Measurements from ENCODE around the gene PHLDB2. TPM values are rescaled to one million over a fixed set of nuclear protein-coding genes. Genes with fewer than 3 reads are reported as not detected.
A peak's percentile ranks its signal among the peaks of the same experiment; 100 is the strongest.

PHLDB2 gene
- total and polyA plus RNA-seq, 2 of the 13 experiments (the other 11 are each of a cell fraction or from before 2014, with no cell fraction given), result 8.4 to 23.6 TPM

GRCh38 chr3:111872979-111873378 is 13.9 kb downstream of the PHLDB2 start:
- POLR2A ChIA-PET, result no interaction called here
- Histone ChIP-seq H3K27me3 (ENCODE audit: control insufficient read depth in 1 of 2, insufficient read depth in 2 of 2, low read length in 2 of 2) (no peaks in the 10 kb centered on the region), H3K4me2 (ENCODE audit: low read depth, low read length) (no peak overlapping the region)

GRCh38 chr3:111874177-111874820 is 15.2 kb downstream of the PHLDB2 start:
- Histone ChIP-seq H3K27me3 (ENCODE audit: control insufficient read depth in 1 of 2, insufficient read depth in 2 of 2, low read length in 2 of 2) (no peaks in the 10 kb centered on the region), H2AFZ (ENCODE audit: low read length) (no peak overlapping the region), H3K9ac (ENCODE audit: insufficient read depth, low read depth, low read length) (no peak overlapping the region), H4K20me1 (ENCODE audit: insufficient read depth, low read length) (no peaks in the 10 kb centered on the region), H3K27ac (ENCODE audit: extremely low read length, insufficient read depth, low read length) (no peak overlapping the region), H3K4me2 (ENCODE audit: low read depth, low read length) (no peak overlapping the region), H3K79me2 (ENCODE audit: insufficient read depth, low read length) (no peaks in the 10 kb centered on the region), H3K9me3 (ENCODE audit: low read length) (no peaks in the 10 kb centered on the region), H3K4me1 (ENCODE audit: insufficient read depth, low read length) (peaks cover 33% of the 10 kb centered on the region), H3K4me3 (replicated peaks in 1 of 3; ENCODE audit: insufficient read depth in 1 of 3, low read depth in 2 of 3, low read length in 3 of 3) (no peak overlapping the region), H3K36me3 (replicated peaks in 1 of 2; ENCODE audit: control insufficient read depth in 1 of 2, insufficient read depth in 2 of 2, low read length in 2 of 2) (0 out of 5 replicates have a peak, but pooled peaks cover 0 to 2% of the 10 kb centered on the region in 2 experiments)
- 98% methylated on average over 2 of the region's 2 CpGs for WGBS (ENCODE audit: low lambda C conversion rate)
- peak; percentile 27 for DNase-seq (ENCODE audit: low spot score)
- BruUV-seq (replicated peaks), result no TSS peak
- CTCF ChIA-PET (ENCODE audit: low intra/inter-chr PET ratio, low total read pairs), result no interaction called here
- no peak for FAIRE-seq
- intact Hi-C loops (cut with micrococcal nuclease; ENCODE audit: unreplicated experiment), result no loop called here
- ATAC-seq, result no peak
- in situ Hi-C loops (cut with HindIII; ENCODE audit: extremely low pct_ligation_motif_present, low pct_unique_long_range_greater_than_20kb), result no loop called here
- POLR2A ChIA-PET, result no interaction called here
- no peak for TF ChIP-seq ARID3A (IDR thresholded peaks at IDR 0.05; ENCODE audit: low read depth, low read length)
- no peak for TF ChIP-seq ZNF30 (CRISPR knock-in tag; IDR thresholded peaks at IDR 0.05)
- no peak for TF ChIP-seq ZNF687 (CRISPR knock-in tag; IDR thresholded peaks at IDR 0.05)
- TF ChIP-seq ISL2 (CRISPR knock-in tag; IDR thresholded peaks at IDR 0.05), result no peak
- no peak for TF ChIP-seq ZMYM3 (CRISPR knock-in tag; IDR thresholded peaks at IDR 0.05)
- no peak for TF ChIP-seq ZNF550 (CRISPR knock-in tag; IDR thresholded peaks at IDR 0.05; ENCODE audit: borderline replicate concordance)
- no peak for TF ChIP-seq ZNF234 (CRISPR knock-in tag; conservative IDR thresholded peaks at IDR 0.05)
- TF ChIP-seq NFIC (IDR thresholded peaks at IDR 0.05; ENCODE audit: low read length), result no peak

More at GRCh38 chr3:111872979-111873378, 13.9 kb downstream of the PHLDB2 start:
- intact Hi-C loops (cut with micrococcal nuclease; ENCODE audit: unreplicated experiment) (no loop called here), in situ Hi-C loops (cut with HindIII; ENCODE audit: extremely low pct_ligation_motif_present, low pct_unique_long_range_greater_than_20kb) (no loop called here)
- Histone ChIP-seq H3K4me3 (replicated peaks in 1 of 3; ENCODE audit: insufficient read depth in 1 of 3, low read depth in 2 of 3, low read length in 3 of 3) (no peak overlapping the region), H4K20me1 (ENCODE audit: insufficient read depth, low read length) (no peaks in the 10 kb centered on the region), H3K36me3 (replicated peaks in 1 of 2; ENCODE audit: control insufficient read depth in 1 of 2, insufficient read depth in 2 of 2, low read length in 2 of 2) (0 out of 5 replicates have a peak, but pooled peaks cover 0 to 2% of the 10 kb centered on the region in 2 experiments), H3K79me2 (ENCODE audit: insufficient read depth, low read length) (no peaks in the 10 kb centered on the region), H3K4me1 (ENCODE audit: insufficient read depth, low read length) (peaks cover 36% of the 10 kb centered on the region), H3K27ac (ENCODE audit: extremely low read length, insufficient read depth, low read length) (no peak overlapping the region), H3K9me3 (ENCODE audit: low read length) (no peaks in the 10 kb centered on the region), H3K9ac (ENCODE audit: insufficient read depth, low read depth, low read length) (no peak overlapping the region), H2AFZ (ENCODE audit: low read length) (no peak overlapping the region)
- no TSS peak for BruUV-seq (replicated peaks)
- CTCF ChIA-PET (ENCODE audit: low intra/inter-chr PET ratio, low total read pairs), result no interaction called here
- TF ChIP-seq HDAC6 (IDR thresholded peaks at IDR 0.05; ENCODE audit: low read depth, low read length) (no peak), PAX8 (CRISPR knock-in tag; IDR thresholded peaks at IDR 0.05; ENCODE audit: borderline replicate concordance) (no peak), MAFK (conservative IDR thresholded peaks at IDR 0.05 in 1 of 2, IDR thresholded peaks at IDR 0.05 in 1 of 2; ENCODE audit: low read length in 2 of 2) (no peak), HOXA3 (CRISPR knock-in tag; IDR thresholded peaks at IDR 0.05) (no peak), RNF2 (conservative IDR thresholded peaks at IDR 0.05; ENCODE audit: low read depth) (no peak), RBM39 (IDR thresholded peaks at IDR 0.05; ENCODE audit: low read depth, low read length, poor library complexity, severe bottlenecking) (no peak), POGZ (CRISPR knock-in tag; IDR thresholded peaks at IDR 0.05) (no peak), MBD4 (IDR thresholded peaks at IDR 0.05; ENCODE audit: borderline replicate concordance, low read length) (no peak), MAFF (IDR thresholded peaks at IDR 0.05; ENCODE audit: low read depth, low read length) (no peak), KMT2B (CRISPR knock-in tag; IDR thresholded peaks at IDR 0.05) (no peak), SALL1 (CRISPR knock-in tag; IDR thresholded peaks at IDR 0.05) (no peak), ZNF850 (CRISPR knock-in tag; conservative IDR thresholded peaks at IDR 0.05) (no peak)
- ATAC-seq (no peak), FAIRE-seq (no peak), DNase-seq (ENCODE audit: low spot score) (no peak)
- 90% methylated on average over 2 of the region's 2 CpGs for WGBS (ENCODE audit: low lambda C conversion rate)
